Effector memory CD8-positive, alpha-beta T cell (primary cell): ENCODE results near the gene ADAMTS13.
A peak's percentile ranks its signal among the peaks of the same experiment; 100 is the strongest.

Experiments used
- ATAC-seq: fragments of 150-1000 bp; cut with Tn5 transposase; replicated peaks from 2 replicates; pipeline ENCODE4 v1.10.0; 2021; ENCODE audit warnings: mild to moderate bottlenecking, moderate library complexity
- DNase-seq, 3 experiments: peaks; one replicate each; pipeline ENCODE4 v3.0.0; 2021
- H3K27ac Mint-ChIP-seq, 2 donors: one replicate each; pipeline ENCODE4 v1.8.0; 2022; ENCODE audit warnings: mild to moderate bottlenecking in 2 of 2, mixed read lengths in 2 of 2, moderate library complexity in 2 of 2
- H3K27me3 Mint-ChIP-seq, 2 donors: one replicate each; pipeline ENCODE4 v1.8.0; 2022; ENCODE audit warnings: mixed read lengths in 2 of 2
- H3K36me3 Mint-ChIP-seq: one replicate; pipeline ENCODE4 v1.8.0; 2022; ENCODE audit warnings: mild to moderate bottlenecking, moderate library complexity, mixed read lengths; ENCODE audit not compliant: insufficient read depth
- H3K4me1 Mint-ChIP-seq, 2 donors: one replicate each; pipeline ENCODE4 v1.8.0; 2022; ENCODE audit warnings: low read depth in 2 of 2, mixed read lengths in 2 of 2
- H3K4me3 Mint-ChIP-seq, 2 donors: one replicate each; pipeline ENCODE4 v1.8.0; 2022; ENCODE audit warnings: mild to moderate bottlenecking in 2 of 2, mixed read lengths in 2 of 2, moderate library complexity in 2 of 2
- H3K9me3 Mint-ChIP-seq, 2 donors: one replicate each; pipeline ENCODE4 v1.8.0; 2022; ENCODE audit warnings: mixed read lengths in 2 of 2

The ADAMTS13 gene

DNA sequence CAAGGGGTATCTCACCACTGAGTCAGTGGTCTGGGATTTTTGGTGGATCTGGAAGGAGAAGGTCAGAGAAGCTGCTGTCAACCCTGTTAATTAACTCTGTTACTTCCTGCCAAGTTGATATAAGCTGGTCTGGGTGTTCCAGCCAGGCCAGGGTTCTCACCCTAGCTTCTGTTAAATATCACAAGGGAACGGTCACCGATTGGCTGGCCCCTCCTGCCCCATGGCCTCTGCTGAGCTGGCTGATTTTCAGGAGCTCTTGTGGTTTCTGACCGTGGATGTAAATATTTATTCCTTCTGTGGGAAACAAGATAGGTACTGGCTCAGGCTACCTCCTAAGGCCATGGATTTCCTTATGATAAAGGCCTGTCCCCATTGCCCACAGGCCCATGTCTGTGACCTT lies 1.0 kb downstream of the ADAMTS13 start:
- Mint-ChIP-seq H3K36me3 (peaks cover 7% of the 10 kb centered on the region), H3K4me3 (no peak overlapping the region), H3K9me3 (peaks cover 0 to 6% of the 10 kb centered on the region in 2 donors), H3K27ac (peak overlapping the region; percentile 18 to 35), H3K4me1 (peaks cover 17 to 18% of the 10 kb centered on the region in 2 donors), H3K27me3 (peaks cover 29 to 44% of the 10 kb centered on the region in 2 donors)
- ATAC-seq (no peak), DNase-seq (no peak)

- H3K27me3 Mint-ChIP-seq: peaks cover 29 to 46% of the 10 kb centered on the region in 2 donors
- H3K4me1 Mint-ChIP-seq: peaks cover 8 to 11% of the 10 kb centered on the region in 2 donors
- no peak overlapping the region for H3K27ac Mint-ChIP-seq
- DNase-seq (no peak), ATAC-seq (no peak)
- peaks cover 5% of the 10 kb centered on the region for H3K36me3 Mint-ChIP-seq
- H3K9me3 Mint-ChIP-seq: no peaks in the 10 kb centered on the region
- H3K4me3 Mint-ChIP-seq: no peak overlapping the region
Observed at GRCh38 chr9:133424187-133424586, 2.0 kb downstream of the ADAMTS13 start.

DNA sequence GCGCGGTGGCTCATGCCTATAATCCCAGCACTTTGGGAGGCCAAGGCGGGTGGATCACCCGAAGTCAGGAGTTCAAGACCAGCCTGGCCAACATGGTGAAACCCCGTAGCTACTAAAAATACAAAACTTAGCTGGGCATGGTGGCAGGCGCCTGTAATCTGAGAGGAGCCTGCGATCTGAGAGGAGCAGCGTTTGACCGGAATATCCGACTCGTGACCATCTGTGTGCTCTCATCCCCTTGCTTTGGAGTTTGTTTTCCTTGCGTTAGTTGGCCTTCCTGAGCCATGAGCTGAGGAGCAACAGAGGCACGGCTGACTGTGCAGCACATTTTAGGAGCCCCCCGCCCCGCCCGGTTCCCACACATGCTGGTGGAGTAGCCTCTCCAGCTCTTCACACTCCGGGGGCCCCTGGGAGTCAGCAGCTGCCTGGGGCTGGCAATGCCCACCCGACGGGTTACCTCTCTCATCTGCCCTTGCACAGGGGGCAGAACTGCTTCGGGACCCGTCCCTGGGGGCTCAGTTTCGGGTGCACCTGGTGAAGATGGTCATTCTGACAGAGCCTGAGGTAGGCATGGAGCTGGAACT lies 3.0 kb downstream of the ADAMTS13 start:
- H3K4me1 Mint-ChIP-seq: peaks cover 8 to 11% of the 10 kb centered on the region in 2 donors
- H3K27ac Mint-ChIP-seq: no peak overlapping the region
- no peak for ATAC-seq
- H3K27me3 Mint-ChIP-seq: peaks cover 29 to 55% of the 10 kb centered on the region in 2 donors
- no peaks in the 10 kb centered on the region for H3K9me3 Mint-ChIP-seq
- peaks cover 5% of the 10 kb centered on the region for H3K36me3 Mint-ChIP-seq
- H3K4me3 Mint-ChIP-seq: no peak overlapping the region
- no peak for DNase-seq

DNA sequence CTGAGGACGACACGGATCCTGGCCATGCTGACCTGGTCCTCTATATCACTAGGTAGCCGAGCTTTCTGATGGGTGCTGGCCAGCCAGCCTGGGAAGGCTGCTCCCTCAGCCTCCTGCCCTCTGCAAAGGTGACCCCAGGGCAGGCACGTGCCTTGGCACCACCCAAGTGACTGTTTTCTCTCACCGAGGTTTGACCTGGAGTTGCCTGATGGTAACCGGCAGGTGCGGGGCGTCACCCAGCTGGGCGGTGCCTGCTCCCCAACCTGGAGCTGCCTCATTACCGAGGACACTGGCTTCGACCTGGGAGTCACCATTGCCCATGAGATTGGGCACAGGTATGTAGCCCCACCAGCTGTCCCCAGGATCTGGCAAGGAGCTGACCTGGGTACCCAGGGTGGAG lies 3.8 kb downstream of the ADAMTS13 start:
- ATAC-seq (no peak), DNase-seq (no peak)
- peaks cover 5 to 9% of the 10 kb centered on the region in 2 donors for H3K4me1 Mint-ChIP-seq
- peaks cover 5% of the 10 kb centered on the region for H3K36me3 Mint-ChIP-seq
- H3K27ac Mint-ChIP-seq: no peak overlapping the region
- H3K4me3 Mint-ChIP-seq: no peak overlapping the region
- H3K9me3 Mint-ChIP-seq: no peaks in the 10 kb centered on the region
- H3K27me3 Mint-ChIP-seq: peaks cover 29 to 57% of the 10 kb centered on the region in 2 donors

GRCh38 chr9:133427658-133428348 lies 5.6 kb downstream of the ADAMTS13 start:
- no peak for ATAC-seq
- Mint-ChIP-seq H3K4me1 (peaks cover 0 to 4% of the 10 kb centered on the region in 2 donors), H3K9me3 (no peaks in the 10 kb centered on the region), H3K36me3 (peaks cover 5% of the 10 kb centered on the region), H3K27ac (no peak overlapping the region), H3K4me3 (peak overlapping the region; percentile 46 to 49), H3K27me3 (peaks cover 33 to 63% of the 10 kb centered on the region in 2 donors)
- DNase-seq: no peak

DNA sequence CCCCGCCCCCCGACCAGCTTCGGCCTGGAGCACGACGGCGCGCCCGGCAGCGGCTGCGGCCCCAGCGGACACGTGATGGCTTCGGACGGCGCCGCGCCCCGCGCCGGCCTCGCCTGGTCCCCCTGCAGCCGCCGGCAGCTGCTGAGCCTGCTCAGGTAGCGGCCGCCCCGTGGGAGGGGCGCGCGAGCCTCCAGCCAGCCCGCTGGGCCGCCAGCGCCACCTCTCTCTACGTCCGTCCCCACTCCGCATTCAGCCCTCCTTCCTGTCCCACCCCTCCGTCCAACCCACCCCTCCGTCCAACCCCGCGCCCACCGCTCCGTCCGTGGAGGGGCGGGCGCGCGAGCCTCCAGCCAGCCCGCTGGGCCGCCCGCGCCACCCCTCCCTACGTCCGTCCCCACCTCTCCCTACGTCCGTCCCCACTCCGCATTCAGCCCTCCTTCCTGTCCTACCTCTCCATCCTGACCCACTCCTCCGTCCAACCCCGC lies 6.5 kb downstream of the ADAMTS13 start:
- peak; percentile 48 for ATAC-seq
- Mint-ChIP-seq H3K27ac (no peak overlapping the region), H3K4me1 (peaks cover 0 to 4% of the 10 kb centered on the region in 2 donors), H3K9me3 (no peaks in the 10 kb centered on the region), H3K4me3 (peak overlapping the region in 1 of 2 donors; percentile 65), H3K27me3 (peaks cover 36 to 63% of the 10 kb centered on the region in 2 donors), H3K36me3 (peaks cover 5% of the 10 kb centered on the region)
- DNase-seq: no peak

GRCh38 chr9:133429214-133429613 lies 7.0 kb downstream of the ADAMTS13 start:
- ATAC-seq (no peak), DNase-seq (no peak)
- Mint-ChIP-seq H3K27me3 (peaks cover 36 to 58% of the 10 kb centered on the region in 2 donors), H3K4me3 (peak overlapping the region; percentile 51 to 65), H3K36me3 (peaks cover 5% of the 10 kb centered on the region), H3K4me1 (peaks cover 0 to 4% of the 10 kb centered on the region in 2 donors), H3K27ac (no peak overlapping the region), H3K9me3 (no peaks in the 10 kb centered on the region)

DNA sequence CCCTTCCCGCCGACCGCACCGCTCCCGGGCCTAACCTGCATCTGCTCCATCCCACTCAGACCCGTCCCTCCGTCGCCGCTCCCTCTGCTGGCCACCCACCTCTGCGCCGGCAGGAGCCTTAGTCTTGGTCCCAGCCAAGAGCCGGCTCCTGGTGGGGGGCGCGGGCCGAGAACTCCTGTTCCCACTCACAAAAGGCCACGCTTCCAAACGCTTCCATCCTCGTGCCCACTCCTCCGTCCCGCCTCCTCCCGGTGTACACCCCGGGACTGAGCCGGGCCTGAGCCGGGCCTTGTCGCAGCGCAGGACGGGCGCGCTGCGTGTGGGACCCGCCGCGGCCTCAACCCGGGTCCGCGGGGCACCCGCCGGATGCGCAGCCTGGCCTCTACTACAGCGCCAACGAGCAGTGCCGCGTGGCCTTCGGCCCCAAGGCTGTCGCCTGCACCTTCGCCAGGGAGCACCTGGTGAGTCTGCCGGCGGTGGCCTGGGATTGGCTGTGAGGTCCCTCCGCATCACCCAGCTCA lies 7.5 kb downstream of the ADAMTS13 start:
- Mint-ChIP-seq H3K27ac (no peak overlapping the region), H3K4me1 (peaks cover 0 to 4% of the 10 kb centered on the region in 2 donors), H3K4me3 (peak overlapping the region; percentile 51 to 65), H3K27me3 (peaks cover 36 to 53% of the 10 kb centered on the region in 2 donors), H3K36me3 (peaks cover 5% of the 10 kb centered on the region), H3K9me3 (no peaks in the 10 kb centered on the region)
- DNase-seq: no peak
- no peak for ATAC-seq

DNA sequence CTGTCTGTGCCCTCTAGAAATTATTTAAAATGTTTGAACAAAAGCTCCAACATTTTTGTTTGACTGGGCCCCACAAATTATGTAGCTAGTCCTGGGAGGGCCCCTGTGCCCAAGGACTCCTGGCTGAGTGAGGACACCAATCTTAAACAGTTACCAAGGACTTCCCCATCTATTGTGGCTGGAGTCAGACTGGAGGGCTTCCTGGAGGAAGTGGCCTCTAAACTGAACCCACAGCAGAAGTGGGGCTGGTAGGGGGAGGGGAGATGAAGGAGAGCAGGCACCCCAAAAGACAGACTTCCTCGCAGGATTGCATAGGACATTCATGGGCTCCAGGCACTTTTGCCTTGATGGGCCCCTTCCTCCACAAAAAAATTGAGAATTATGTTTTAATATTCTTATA lies 8.1 kb downstream of the ADAMTS13 start:
- DNase-seq: no peak
- Mint-ChIP-seq H3K36me3 (peaks cover 5% of the 10 kb centered on the region), H3K4me1 (peaks cover 0 to 4% of the 10 kb centered on the region in 2 donors), H3K9me3 (no peaks in the 10 kb centered on the region), H3K27ac (no peak overlapping the region), H3K4me3 (peak overlapping the region in 1 of 2 donors; percentile 29), H3K27me3 (peaks cover 36 to 48% of the 10 kb centered on the region in 2 donors)
- ATAC-seq: no peak

DNA sequence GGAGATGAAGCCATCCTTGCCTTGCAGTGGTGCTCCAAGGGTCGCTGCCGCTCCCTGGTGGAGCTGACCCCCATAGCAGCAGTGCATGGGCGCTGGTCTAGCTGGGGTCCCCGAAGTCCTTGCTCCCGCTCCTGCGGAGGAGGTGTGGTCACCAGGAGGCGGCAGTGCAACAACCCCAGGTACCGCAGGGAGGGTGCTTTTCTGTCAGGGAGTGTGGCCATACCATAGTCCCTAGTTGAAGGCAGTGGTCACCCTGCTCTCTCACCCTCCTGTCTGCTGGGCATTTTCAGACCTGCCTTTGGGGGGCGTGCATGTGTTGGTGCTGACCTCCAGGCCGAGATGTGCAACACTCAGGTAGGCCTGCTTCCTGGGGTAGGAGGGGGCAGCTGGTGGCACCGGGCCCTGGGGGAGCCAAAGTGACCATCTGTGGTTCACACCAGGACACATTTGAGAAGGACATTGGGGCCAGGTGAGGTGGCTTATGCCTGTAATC lies 11.2 kb downstream of the ADAMTS13 start:
- H3K4me1 Mint-ChIP-seq: peaks cover 0 to 4% of the 10 kb centered on the region in 2 donors
- ATAC-seq (no peak), DNase-seq (no peak)
- H3K27me3 Mint-ChIP-seq: peaks cover 7 to 18% of the 10 kb centered on the region in 2 donors
- no peak overlapping the region for H3K27ac Mint-ChIP-seq
- no peaks in the 10 kb centered on the region for H3K36me3 Mint-ChIP-seq
- no peak overlapping the region for H3K4me3 Mint-ChIP-seq
- H3K9me3 Mint-ChIP-seq: no peaks in the 10 kb centered on the region

DNA sequence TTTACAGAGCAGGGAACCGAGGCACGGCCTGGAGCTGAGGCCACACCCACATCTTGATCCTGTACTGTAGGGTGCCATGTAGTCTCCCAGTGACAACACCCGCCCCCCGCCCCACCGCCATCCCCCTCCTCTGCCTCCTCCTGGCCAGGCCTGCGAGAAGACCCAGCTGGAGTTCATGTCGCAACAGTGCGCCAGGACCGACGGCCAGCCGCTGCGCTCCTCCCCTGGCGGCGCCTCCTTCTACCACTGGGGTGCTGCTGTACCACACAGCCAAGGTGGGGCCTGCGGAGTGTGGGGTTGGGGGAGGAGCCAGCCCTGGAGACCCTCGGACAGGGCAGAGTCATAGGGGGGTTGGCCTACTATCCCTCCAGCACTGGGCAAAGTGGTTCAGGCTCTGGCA lies 14.5 kb downstream of the ADAMTS13 start:
- Mint-ChIP-seq H3K9me3 (no peaks in the 10 kb centered on the region), H3K4me3 (no peak overlapping the region), H3K4me1 (peaks cover 0 to 1% of the 10 kb centered on the region in 2 donors), H3K36me3 (no peaks in the 10 kb centered on the region), H3K27me3 (peaks cover 6 to 7% of the 10 kb centered on the region in 2 donors), H3K27ac (no peak overlapping the region)
- no peak for ATAC-seq
- DNase-seq: no peak

- DNase-seq (no peak), ATAC-seq (no peak)
- Mint-ChIP-seq H3K9me3 (no peaks in the 10 kb centered on the region), H3K4me1 (peaks cover 0 to 2% of the 10 kb centered on the region in 2 donors), H3K36me3 (no peaks in the 10 kb centered on the region), H3K4me3 (no peak overlapping the region), H3K27ac (no peak overlapping the region), H3K27me3 (peaks cover 0 to 2% of the 10 kb centered on the region in 2 donors)
Observed at GRCh38 chr9:133437753-133438531, 15.8 kb downstream of the ADAMTS13 start.

DNA sequence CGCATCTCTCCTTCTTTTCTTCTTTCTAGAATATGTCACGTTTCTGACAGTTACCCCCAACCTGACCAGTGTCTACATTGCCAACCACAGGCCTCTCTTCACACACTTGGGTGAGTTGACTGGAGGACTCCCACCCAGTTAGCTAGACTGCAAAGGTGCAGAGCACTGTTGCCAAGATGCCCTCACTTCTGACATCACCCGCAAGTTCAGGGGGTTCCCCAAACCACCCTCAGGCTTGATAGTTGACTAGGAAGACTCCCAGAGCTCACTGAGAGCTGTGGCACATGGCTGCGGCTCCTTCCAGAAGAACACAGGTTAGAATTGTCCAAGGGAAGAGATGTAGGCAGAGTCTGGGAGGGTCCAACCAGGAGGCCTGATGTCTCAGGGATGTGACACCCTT lies 17.2 kb downstream of the ADAMTS13 start:
- ATAC-seq: peak; percentile 22
- Mint-ChIP-seq H3K27me3 (no peaks in the 10 kb centered on the region), H3K36me3 (no peaks in the 10 kb centered on the region), H3K27ac (no peak overlapping the region), H3K4me1 (peaks cover 0 to 2% of the 10 kb centered on the region in 2 donors), H3K4me3 (no peak overlapping the region), H3K9me3 (no peaks in the 10 kb centered on the region)
- DNase-seq: no peak
